HEK293 (cell line): ENCODE measurements around the gene DACT1.

Experiments
- CTCF ChIA-PET: fragments of 350-600 bp; formaldehyde crosslinking; extraction: SDS; loops from one replicate; lab custom pipeline; 2021; ENCODE audit warnings: antibody characterized with exemption; lab: Yijun Ruan, JAX
- POLR2A ChIA-PET: fragments of 300-600 bp; formaldehyde crosslinking; extraction: SDS; loops from one replicate; lab custom pipeline; 2020; ENCODE audit warnings: antibody characterized with exemption, inconsistent platforms; lab: Yijun Ruan, JAX
- H3K27ac ChIP-seq: fragments of 200-500 bp; sonication (Bioruptor generic); 2 replicates; pipeline ENCODE4 v1.5.1; 2014; ENCODE audit warnings: low read depth, low read length, control low read depth, inconsistent platforms; ENCODE audit errors: extremely low read depth
- H3K36me3 ChIP-seq, 2 experiments: fragments of 200-500 bp in 1 of 2; sonication (Bioruptor generic) in 1 of 2; 1 replicate in 1 of 2; 2 replicates in 1 of 2; pipeline ENCODE4 v1.5.1; 2014 to 2017; ENCODE audit warnings: inconsistent platforms in 2 of 2, low read length in 2 of 2; ENCODE audit not compliant: control insufficient read depth in 2 of 2, insufficient read depth in 1 of 2
- H3K4me1 ChIP-seq: fragments of 200-500 bp; sonication (Bioruptor generic); 2 replicates; pipeline ENCODE4 v1.5.1; 2014; ENCODE audit warnings: mild to moderate bottlenecking, low read length, inconsistent platforms; ENCODE audit not compliant: control insufficient read depth, insufficient read depth
- H3K4me3 ChIP-seq: 2 replicates; pipeline ENCODE4 v1.5.1; 2011; ENCODE audit warnings: low read depth, mild to moderate bottlenecking, control low read depth, low read length, moderate library complexity
- H3K9me3 ChIP-seq: fragments of 200-500 bp; sonication (Bioruptor generic); 2 replicates; pipeline ENCODE4 v1.5.1; 2014; ENCODE audit warnings: low read depth, low read length, inconsistent platforms; ENCODE audit not compliant: control insufficient read depth, insufficient read depth
- BCL11B ChIP-seq: fragments of 450-650 bp; formaldehyde crosslinking; IDR thresholded peaks from 2 replicates; pipeline ENCODE4 v1.5.1; 2016; ENCODE audit warnings: low read depth, missing biosample characterization, missing genetic modification characterization
- EGR2 ChIP-seq: fragments of 450-650 bp; formaldehyde crosslinking; IDR thresholded peaks from 2 replicates; pipeline ENCODE4 v1.5.1; 2016; ENCODE audit warnings: low read depth, missing biosample characterization, missing genetic modification characterization
- KLF1 ChIP-seq: fragments of 450-650 bp; formaldehyde crosslinking; IDR thresholded peaks from 2 replicates; pipeline ENCODE4 v1.5.1; 2016; ENCODE audit warnings: missing biosample characterization, missing genetic modification characterization
- REPIN1 ChIP-seq: fragments of 450-650 bp; formaldehyde crosslinking; IDR thresholded peaks from 2 replicates; pipeline ENCODE4 v1.5.1; 2017; ENCODE audit warnings: missing biosample characterization, missing genetic modification characterization, low read depth
- TRIM28 ChIP-seq: IDR thresholded peaks from 2 replicates; pipeline ENCODE4 v1.6.1; 2011; ENCODE audit warnings: low read length, control low read depth, borderline replicate concordance
- ZBTB17 ChIP-seq: fragments of 450-650 bp; formaldehyde crosslinking; IDR thresholded peaks from 2 replicates; pipeline ENCODE4 v1.5.1; 2016; ENCODE audit warnings: missing biosample characterization, missing genetic modification characterization
- ZIC2 ChIP-seq: fragments of 450-650 bp; formaldehyde crosslinking; IDR thresholded peaks from 2 replicates; pipeline ENCODE4 v1.5.1; 2016; ENCODE audit warnings: missing biosample characterization, missing genetic modification characterization
- ZNF114 ChIP-seq: fragments of 450-650 bp; formaldehyde crosslinking; IDR thresholded peaks from 2 replicates; pipeline ENCODE4 v1.5.0; 2017; ENCODE audit warnings: missing biosample characterization, missing genetic modification characterization
- ZNF221 ChIP-seq: fragments of 450-650 bp; formaldehyde crosslinking; IDR thresholded peaks from 2 replicates; pipeline ENCODE4 v1.5.1; 2017; ENCODE audit warnings: missing biosample characterization, missing genetic modification characterization, borderline replicate concordance
- ZNF335 ChIP-seq: fragments of 450-650 bp; formaldehyde crosslinking; conservative IDR thresholded peaks from 2 replicates; pipeline ENCODE4 v1.5.1; 2016; ENCODE audit warnings: missing biosample characterization, missing genetic modification characterization
- ZNF341 ChIP-seq: fragments of 450-650 bp; formaldehyde crosslinking; IDR thresholded peaks from 2 replicates; pipeline ENCODE4; 2016; ENCODE audit warnings: low read depth, missing biosample characterization, missing genetic modification characterization
- ZNF433 ChIP-seq: fragments of 450-650 bp; formaldehyde crosslinking; IDR thresholded peaks from 2 replicates; pipeline ENCODE4 v1.5.1; 2016; ENCODE audit warnings: missing biosample characterization, missing genetic modification characterization, low read depth
- ZNF548 ChIP-seq: fragments of 450-650 bp; formaldehyde crosslinking; IDR thresholded peaks from 2 replicates; pipeline ENCODE4 v1.5.1; 2016; ENCODE audit warnings: missing biosample characterization, missing genetic modification characterization
- ZNF555 ChIP-seq: fragments of 450-650 bp; formaldehyde crosslinking; conservative IDR thresholded peaks from 2 replicates; pipeline ENCODE4 v1.5.1; 2017; ENCODE audit warnings: missing biosample characterization, mild to moderate bottlenecking, missing genetic modification characterization, inconsistent platforms
- ZNF585B ChIP-seq: fragments of 450-650 bp; formaldehyde crosslinking; IDR thresholded peaks from 2 replicates; pipeline ENCODE4 v1.5.1; 2016; ENCODE audit warnings: missing biosample characterization, missing genetic modification characterization
- ZNF626 ChIP-seq: fragments of 450-650 bp; sonication (Bioruptor Pico); formaldehyde crosslinking; IDR thresholded peaks from 2 replicates; pipeline ENCODE4 v1.5.1; 2018; ENCODE audit warnings: missing biosample characterization, missing genetic modification characterization, inconsistent platforms
- ZNF768 ChIP-seq: fragments of 450-650 bp; formaldehyde crosslinking; IDR thresholded peaks from 2 replicates; pipeline ENCODE4 v1.5.1; 2018; ENCODE audit warnings: missing biosample characterization, mild to moderate bottlenecking, missing genetic modification characterization
- ZSCAN16 ChIP-seq: fragments of 450-650 bp; formaldehyde crosslinking; IDR thresholded peaks from 2 replicates; pipeline ENCODE4 v1.5.1; 2016; ENCODE audit warnings: missing biosample characterization, missing genetic modification characterization
- ZSCAN23 ChIP-seq: fragments of 450-650 bp; formaldehyde crosslinking; IDR thresholded peaks from 2 replicates; pipeline ENCODE4 v1.5.1; 2016; ENCODE audit warnings: missing biosample characterization, missing genetic modification characterization
- TF ChIP-seq, protein P1 (sequence below): fragments of 450-650 bp; formaldehyde crosslinking; IDR thresholded peaks from 2 replicates; pipeline ENCODE4 v1.5.1; 2016; ENCODE audit warnings: missing biosample characterization, missing genetic modification characterization
- TF ChIP-seq, protein P2 (sequence below): fragments of 450-650 bp; formaldehyde crosslinking; IDR thresholded peaks from 2 replicates; pipeline ENCODE4 v1.5.1; 2017; ENCODE audit warnings: missing biosample characterization, missing genetic modification characterization
- TF ChIP-seq, protein P3 (sequence below): fragments of 450-650 bp; formaldehyde crosslinking; IDR thresholded peaks from 2 replicates; pipeline ENCODE4 v1.5.1; 2016; ENCODE audit warnings: missing biosample characterization, missing genetic modification characterization

Gene DACT1

DNA sequence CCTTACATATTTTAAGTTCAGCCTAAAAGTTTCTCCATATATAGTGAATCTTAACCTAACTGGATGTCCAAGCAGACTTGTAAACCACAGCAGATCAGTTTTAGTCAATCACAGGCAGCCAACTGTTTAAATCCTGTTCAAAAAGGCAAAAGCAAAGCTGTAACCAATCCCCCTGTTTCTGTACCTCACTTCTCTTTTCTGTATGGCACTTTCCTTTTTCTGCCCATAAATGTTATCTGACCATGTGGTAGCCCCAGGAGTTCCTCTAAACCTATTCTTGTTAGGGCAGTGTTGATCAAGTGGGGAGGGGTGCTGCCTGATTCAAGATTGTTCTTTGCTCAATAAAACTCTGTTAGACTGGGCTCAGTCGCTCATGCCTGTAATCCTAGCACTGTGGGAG lies 8.5 kb upstream of the DACT1 start:
- Histone ChIP-seq H3K36me3 (no peaks in the 10 kb centered on the region), H3K4me3 (no peak overlapping the region), H3K4me1 (no peaks in the 10 kb centered on the region), H3K9me3 (no peaks in the 10 kb centered on the region), H3K27ac (no peak overlapping the region)
- CTCF ChIA-PET: interaction anchor here (0.7 to 0.9 kb wide), 2 partner anchors 29 to 128 kb away, joined by 3 read pairs; no protein-coding TSS in a partner anchor
- TF ChIP-seq ZSCAN16 (tag by site-specific recombination) (no peak), KLF1 (tag by site-specific recombination) (no peak), ZNF555 (tag by site-specific recombination) (no peak), ZNF433 (no peak), ZNF768 (no peak), ZBTB17 (tag by site-specific recombination) (no peak), REPIN1 (tag by site-specific recombination) (no peak), ZNF114 (tag by site-specific recombination) (no peak), ZNF341 (tag by site-specific recombination) (no peak), EGR2 (tag by site-specific recombination) (no peak), ZNF548 (tag by site-specific recombination) (no peak), ZNF585B (tag by site-specific recombination) (no peak), TRIM28 (no peak), ZSCAN23 (tag by site-specific recombination) (no peak), BCL11B (tag by site-specific recombination) (no peak), ZNF221 (tag by site-specific recombination) (no peak)
- TF ChIP-seq, protein P1, sequence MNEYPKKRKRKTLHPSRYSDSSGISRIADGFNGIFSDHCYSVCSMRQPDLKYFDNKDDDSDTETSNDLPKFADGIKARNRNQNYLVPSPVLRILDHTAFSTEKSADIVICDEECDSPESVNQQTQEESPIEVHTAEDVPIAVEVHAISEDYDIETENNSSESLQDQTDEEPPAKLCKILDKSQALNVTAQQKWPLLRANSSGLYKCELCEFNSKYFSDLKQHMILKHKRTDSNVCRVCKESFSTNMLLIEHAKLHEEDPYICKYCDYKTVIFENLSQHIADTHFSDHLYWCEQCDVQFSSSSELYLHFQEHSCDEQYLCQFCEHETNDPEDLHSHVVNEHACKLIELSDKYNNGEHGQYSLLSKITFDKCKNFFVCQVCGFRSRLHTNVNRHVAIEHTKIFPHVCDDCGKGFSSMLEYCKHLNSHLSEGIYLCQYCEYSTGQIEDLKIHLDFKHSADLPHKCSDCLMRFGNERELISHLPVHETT (tag by site-specific recombination): no peak
- TF ChIP-seq, protein P2, sequence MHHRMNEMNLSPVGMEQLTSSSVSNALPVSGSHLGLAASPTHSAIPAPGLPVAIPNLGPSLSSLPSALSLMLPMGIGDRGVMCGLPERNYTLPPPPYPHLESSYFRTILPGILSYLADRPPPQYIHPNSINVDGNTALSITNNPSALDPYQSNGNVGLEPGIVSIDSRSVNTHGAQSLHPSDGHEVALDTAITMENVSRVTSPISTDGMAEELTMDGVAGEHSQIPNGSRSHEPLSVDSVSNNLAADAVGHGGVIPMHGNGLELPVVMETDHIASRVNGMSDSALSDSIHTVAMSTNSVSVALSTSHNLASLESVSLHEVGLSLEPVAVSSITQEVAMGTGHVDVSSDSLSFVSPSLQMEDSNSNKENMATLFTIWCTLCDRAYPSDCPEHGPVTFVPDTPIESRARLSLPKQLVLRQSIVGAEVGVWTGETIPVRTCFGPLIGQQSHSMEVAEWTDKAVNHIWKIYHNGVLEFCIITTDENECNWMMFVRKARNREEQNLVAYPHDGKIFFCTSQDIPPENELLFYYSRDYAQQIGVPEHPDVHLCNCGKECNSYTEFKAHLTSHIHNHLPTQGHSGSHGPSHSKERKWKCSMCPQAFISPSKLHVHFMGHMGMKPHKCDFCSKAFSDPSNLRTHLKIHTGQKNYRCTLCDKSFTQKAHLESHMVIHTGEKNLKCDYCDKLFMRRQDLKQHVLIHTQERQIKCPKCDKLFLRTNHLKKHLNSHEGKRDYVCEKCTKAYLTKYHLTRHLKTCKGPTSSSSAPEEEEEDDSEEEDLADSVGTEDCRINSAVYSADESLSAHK: no peak
- TF ChIP-seq, protein P3, sequence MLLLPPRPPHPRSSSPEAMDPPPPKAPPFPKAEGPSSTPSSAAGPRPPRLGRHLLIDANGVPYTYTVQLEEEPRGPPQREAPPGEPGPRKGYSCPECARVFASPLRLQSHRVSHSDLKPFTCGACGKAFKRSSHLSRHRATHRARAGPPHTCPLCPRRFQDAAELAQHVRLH (tag by site-specific recombination): no peak
- TF ChIP-seq, all 188 proteins: peak for 0
- POLR2A ChIA-PET: no interaction called here

DNA sequence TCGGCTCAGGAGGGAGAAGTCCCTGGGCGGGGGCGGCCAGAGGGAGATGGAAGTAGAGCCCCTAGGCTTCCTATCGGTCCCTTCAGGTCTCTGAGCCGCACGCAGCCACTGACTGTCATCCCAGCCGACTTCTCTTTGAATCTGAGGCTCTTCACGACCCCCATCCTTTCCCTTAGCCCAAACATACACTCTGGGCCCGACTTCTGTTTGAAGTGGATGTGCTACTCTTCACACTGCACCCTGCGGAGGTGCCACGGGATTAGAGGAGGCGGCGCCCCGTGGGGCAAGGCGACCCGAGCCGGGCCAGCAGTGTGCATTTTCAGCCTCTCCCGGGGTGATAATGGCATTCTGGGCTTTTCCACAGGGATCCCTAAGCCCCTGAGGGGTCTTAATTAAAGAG lies 6.0 kb upstream of the DACT1 start:
- ChIA-PET CTCF (no interaction called here), POLR2A (no interaction called here)
- TF ChIP-seq ZIC2: peak; percentile 72
- no peak for TF ChIP-seq ZNF335 (tag by site-specific recombination)
- Histone ChIP-seq H3K4me3 (no peak overlapping the region), H3K4me1 (peaks cover 16% of the 10 kb centered on the region), H3K9me3 (no peaks in the 10 kb centered on the region), H3K36me3 (no peaks in the 10 kb centered on the region), H3K27ac (no peak overlapping the region)

DNA sequence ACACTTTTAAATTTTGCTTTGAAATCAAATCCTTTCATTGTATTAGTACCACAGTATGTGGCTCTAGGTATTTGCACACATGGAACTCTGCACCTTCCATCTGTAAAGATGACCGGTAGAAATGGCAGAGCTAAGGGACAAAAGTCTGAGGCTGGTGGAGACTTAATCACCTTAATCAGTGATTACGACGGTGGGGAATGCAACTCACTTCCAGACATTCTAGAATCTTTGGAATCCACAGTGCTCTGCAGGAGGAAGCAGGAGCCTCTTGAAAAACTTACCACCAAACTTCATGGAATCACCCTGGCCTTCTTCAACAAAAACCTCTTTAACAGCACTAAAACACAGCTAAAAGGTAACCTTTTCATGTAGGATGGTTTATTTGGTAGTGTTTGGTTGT lies 3.9 kb upstream of the DACT1 start:
- ChIA-PET POLR2A (no interaction called here), CTCF (interaction anchor here (2.5 kb wide), 1 partner anchor 133 kb away, joined by 11 read pairs; no protein-coding TSS in a partner anchor)
- no peak overlapping the region for H3K4me3 ChIP-seq
- peaks cover 20% of the 10 kb centered on the region for H3K4me1 ChIP-seq
- no peak for TF ChIP-seq ZNF626
- no peak overlapping the region for H3K27ac ChIP-seq
- H3K9me3 ChIP-seq: no peaks in the 10 kb centered on the region
- H3K36me3 ChIP-seq: no peaks in the 10 kb centered on the region
